ENCODE measurements around the gene PALLD. TPM values are rescaled to one million over a fixed set of nuclear protein-coding genes. Genes with fewer than 3 reads are reported as not detected.

PALLD gene
- total RNA-seq, 2 donors from 2014 or later: 649 to 791 TPM

GRCh38 chr4:168654104-168654847 lies 157.4 kb downstream of the PALLD start:
- intact Hi-C loops (cut with DNase I): no loop called here
- no peak for DNase-seq (ENCODE audit: low spot score)

DNA sequence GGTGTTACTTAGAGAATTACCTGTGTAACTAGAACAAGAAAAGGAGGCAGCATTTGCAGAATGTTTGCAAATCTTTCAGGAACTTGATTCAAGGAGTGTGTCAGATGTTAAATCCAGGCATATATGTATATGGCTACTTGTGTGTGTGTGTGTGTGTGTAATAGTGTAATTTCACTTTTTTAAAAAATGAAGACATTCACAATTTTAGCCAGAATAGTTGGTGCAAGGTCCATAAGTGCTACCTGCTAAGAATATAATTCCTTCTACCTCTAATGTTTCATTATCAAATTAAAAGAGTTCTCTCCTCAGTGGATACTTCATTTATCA lies 158.0 kb downstream of the PALLD start:
- DNase-seq (ENCODE audit: low spot score): no peak

GRCh38 chr4:168655182-168655581 lies 158.3 kb downstream of the PALLD start:
- no peak for DNase-seq (ENCODE audit: low spot score)
- intact Hi-C loops (cut with DNase I): no loop called here

More for the DNA sequence above, 158.0 kb downstream of the PALLD start:
- intact Hi-C loops (cut with DNase I): no loop called here

DNA sequence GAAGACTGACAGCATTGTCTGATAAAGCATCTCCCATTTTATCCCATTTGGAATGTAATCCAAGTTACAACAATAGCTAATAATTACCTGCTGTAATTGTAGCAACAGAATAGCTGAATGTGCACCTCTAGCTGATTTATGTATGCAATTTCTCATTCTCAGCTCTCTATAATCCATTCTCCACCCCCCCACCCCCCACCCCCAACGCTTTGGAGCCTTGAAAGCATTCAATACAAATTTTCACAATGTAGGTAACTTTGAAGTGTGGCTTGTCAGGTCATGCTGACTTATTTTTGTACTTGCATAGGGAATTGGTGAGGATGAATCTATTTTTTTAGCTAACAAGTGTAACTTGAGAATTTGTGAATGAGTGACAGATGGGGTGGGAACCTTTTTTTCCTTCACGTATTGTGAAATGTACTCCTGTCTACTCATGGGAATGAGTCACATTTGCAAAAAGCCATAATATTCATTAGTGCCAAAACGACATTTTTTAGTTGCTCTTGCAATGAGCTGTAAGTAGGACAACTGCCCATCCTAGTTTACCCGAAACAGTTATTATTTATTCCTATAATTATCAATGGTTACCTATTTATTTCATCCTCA lies 159.3 kb downstream of the PALLD start:
- no peak for DNase-seq (ENCODE audit: low spot score)
- intact Hi-C loops (cut with DNase I): no loop called here

GRCh38 chr4:168656946-168657473 lies 160.2 kb downstream of the PALLD start:
- no peak for DNase-seq (ENCODE audit: low spot score)
- intact Hi-C loops (cut with DNase I): no loop called here

- no peak for DNase-seq (ENCODE audit: low spot score)
- intact Hi-C loops (cut with DNase I): no loop called here
Measured at GRCh38 chr4:168658751-168659150, 161.9 kb downstream of the PALLD start.

- no peak for DNase-seq (ENCODE audit: low spot score)
- intact Hi-C loops (cut with DNase I): no loop called here
Measured at GRCh38 chr4:168659741-168660465, 163.1 kb downstream of the PALLD start.

DNA sequence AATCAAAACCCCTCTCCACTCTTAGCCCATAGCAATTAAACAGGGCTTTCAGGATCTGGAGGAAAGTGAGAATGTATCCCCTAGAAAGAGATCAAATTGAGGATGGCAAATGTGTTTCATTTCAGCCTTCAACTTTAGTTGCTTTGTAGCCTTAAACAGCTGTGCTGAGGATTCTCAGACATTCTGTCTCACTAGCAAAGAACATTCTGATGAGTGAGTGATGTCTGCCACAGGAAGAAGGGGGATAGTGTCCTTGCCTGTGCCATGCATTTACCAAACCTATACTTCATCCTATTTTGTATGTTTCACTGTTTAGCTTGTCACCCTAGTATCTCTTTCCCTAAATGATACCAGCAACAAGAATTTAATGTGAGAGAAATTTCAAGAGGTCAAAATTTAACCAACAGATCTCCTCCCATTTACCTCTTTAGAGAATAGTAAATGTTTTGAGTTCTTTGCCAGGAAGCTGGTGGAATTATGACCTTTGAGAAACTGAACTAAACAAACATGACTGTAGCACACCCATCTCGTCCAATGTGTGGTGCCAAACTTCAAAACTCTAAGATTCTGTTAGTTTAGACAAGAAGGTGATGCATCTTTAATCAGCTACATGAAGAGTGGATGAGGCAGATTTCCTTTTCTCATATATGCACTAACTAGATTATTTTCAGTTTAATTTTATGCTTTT lies 165.6 kb downstream of the PALLD start:
- DNase-seq (ENCODE audit: low spot score): no peak
- intact Hi-C loops (cut with DNase I): no loop called here

GRCh38 chr4:168664242-168664891 lies 167.5 kb downstream of the PALLD start:
- intact Hi-C loops (cut with DNase I): no loop called here
- DNase-seq (ENCODE audit: low spot score): no peak

DNA sequence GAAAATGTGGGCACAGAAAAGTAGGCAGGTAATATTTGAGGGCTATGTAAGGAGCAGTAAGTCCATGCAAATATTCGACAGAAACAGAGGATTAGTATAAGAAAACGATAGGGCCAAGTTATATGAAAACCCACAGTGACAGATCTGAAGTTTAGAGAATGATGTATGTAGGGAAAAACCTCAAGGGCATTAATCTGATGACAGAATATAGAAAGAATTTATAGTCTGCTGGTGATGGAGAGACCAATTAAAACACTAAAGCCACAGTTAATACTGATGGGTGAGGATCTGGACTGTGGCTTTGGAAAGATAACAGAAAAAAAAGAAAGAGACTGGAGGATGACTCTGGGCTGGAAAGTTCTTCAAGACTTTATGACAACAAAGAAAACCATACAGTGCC lies 169.7 kb downstream of the PALLD start:
- intact Hi-C loops (cut with DNase I): no loop called here
- DNase-seq (ENCODE audit: low spot score): no peak

DNA sequence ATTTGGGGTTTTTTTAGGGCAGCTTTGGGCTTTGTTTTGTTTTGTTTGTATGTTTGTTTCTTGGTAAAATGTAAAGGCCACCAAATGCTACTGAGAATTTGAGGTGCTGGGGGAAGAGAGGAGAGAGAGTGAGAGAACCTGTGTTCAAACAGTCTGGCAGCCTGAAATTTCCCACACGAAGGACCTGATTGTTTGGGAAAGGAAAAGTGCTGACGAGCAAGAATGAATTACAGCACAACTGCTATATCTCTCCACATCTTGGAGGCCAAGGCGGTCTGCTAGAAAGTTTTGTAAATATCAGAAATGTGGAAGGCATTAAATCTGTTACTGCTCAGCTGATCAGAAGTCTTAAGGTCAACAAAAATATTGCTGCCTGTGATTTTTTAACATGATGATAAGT lies 170.5 kb downstream of the PALLD start:
- no peak for DNase-seq (ENCODE audit: low spot score)
- intact Hi-C loops (cut with DNase I): no loop called here

DNA sequence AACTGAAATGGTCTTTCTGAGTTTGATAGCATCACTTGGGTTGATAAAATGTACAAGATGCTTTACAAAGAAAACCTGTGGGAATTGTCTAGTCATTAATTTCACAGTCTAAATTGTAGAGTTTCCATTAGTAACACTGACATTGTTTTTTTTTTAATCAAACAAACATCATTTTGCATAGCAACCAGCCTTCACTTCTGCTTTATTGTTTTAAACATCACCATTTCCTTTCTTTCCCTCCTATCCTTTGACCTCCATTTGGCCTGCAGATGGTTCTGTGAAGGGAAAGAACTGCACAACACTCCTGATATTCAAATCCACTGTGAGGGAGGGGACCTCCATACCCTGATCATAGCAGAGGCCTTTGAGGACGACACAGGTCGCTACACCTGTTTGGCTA lies 171.1 kb downstream of the PALLD start:
- intact Hi-C loops (cut with DNase I): no loop called here
- no peak for DNase-seq (ENCODE audit: low spot score)

- intact Hi-C loops (cut with DNase I): no loop called here
- DNase-seq (ENCODE audit: low spot score): no peak
Measured at GRCh38 chr4:168673476-168673875, 176.6 kb downstream of the PALLD start.

DNA sequence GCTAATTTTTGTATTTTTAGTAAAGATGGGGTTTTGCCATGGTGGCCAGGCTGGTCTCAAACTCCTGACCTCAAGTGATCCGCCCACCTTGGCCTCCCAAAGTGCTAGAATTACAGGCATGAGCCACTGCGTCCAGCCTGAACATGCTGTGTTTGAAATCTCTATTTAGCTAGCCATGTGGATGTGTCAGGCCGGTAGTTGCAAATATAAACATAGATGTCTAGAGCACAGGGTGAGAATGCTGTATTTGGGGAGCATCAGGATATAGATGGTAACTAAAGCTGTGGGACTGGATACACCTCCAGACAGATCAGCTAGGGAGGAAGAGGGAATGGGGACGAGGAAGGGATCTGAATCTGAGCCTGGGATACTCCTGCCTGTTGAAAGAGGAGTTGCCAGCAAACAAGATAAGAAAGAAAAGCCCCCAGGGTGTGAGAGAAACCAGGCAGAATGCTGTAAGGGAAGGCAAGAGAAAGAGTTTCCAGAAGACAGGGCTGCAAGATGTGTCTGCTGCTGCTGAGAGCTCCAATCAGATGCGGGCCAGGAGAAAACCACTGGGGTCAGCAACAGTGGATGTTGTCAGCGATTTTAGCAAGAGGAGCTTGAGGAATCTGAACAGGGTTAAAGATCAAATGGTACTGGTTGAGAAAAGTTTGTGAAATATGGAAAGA lies 177.4 kb downstream of the PALLD start:
- DNase-seq (ENCODE audit: low spot score): no peak
- intact Hi-C loops (cut with DNase I): no loop called here

GRCh38 chr4:168674866-168675265 lies 178.0 kb downstream of the PALLD start:
- intact Hi-C loops (cut with DNase I): loop anchor here in 1 of 2 donors (5.0 kb wide), 1 partner anchor 973 kb away; no protein-coding TSS in a partner anchor

DNA sequence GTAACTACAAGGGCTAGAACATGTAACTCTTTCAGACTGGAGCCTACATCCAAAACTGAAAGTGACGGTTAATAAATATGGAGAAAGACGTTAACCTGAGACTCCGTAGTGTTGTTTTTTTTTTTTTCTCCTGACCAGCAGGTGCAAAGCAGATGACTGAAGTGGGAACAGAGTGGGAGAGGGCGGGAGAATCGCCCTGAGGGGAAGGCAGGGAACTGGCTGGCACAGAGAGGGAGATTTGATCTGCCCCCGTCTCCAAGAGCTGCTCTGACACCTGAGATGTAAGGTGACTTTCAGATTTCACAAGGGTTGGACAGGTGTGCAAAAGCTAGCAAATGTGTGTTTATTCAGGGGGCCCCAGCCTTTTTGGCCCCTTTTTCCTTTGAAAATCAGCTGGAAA lies 180.2 kb downstream of the PALLD start:
- no peak for DNase-seq (ENCODE audit: low spot score)
- intact Hi-C loops (cut with DNase I): loop anchor here in 1 of 2 donors (5.0 kb wide), 1 partner anchor 975 kb away; no protein-coding TSS in a partner anchor

More at GRCh38 chr4:168674866-168675265, 178.0 kb downstream of the PALLD start:
- DNase-seq (ENCODE audit: low spot score): no peak

GRCh38 chr4:168677879-168678278 lies 181.0 kb downstream of the PALLD start:
- intact Hi-C loops (cut with DNase I): loop anchor here in 1 of 2 donors (5.0 kb wide), 1 partner anchor 976 kb away; no protein-coding TSS in a partner anchor
- no peak for DNase-seq (ENCODE audit: low spot score)

GRCh38 chr4:168678751-168679366 lies 182.0 kb downstream of the PALLD start:
- no peak for DNase-seq (ENCODE audit: low spot score)
- intact Hi-C loops (cut with DNase I): loop anchor here in 1 of 2 donors (5.0 kb wide), 1 partner anchor 977 kb away; no protein-coding TSS in a partner anchor

All from posterior vena cava (tissue), 2 donors.